Adrenal gland (tissue), 12 donors: ENCODE measurements around the gene EFEMP1. TPM values are rescaled to one million over a fixed set of nuclear protein-coding genes. Genes with fewer than 3 reads are reported as not detected.

Source experiments
- DNase-seq, 7 donors: peaks; one replicate each; pipeline ENCODE4 v3.0.0-alpha.2; 2019 to 2020
- H3K27ac ChIP-seq, 5 donors: fragments of 200-600 bp; sonication (generic) in 4 of 5; 1 replicate in 3 of 5; 2 replicates in 2 of 5; pipeline versions ENCODE4 v1.5.1 to v1.8.0; 2016 to 2020; ENCODE audit warnings: mild to moderate bottlenecking in 1 of 5
- H3K27me3 ChIP-seq: fragments of 200-600 bp; 2 replicates; pipeline ENCODE4 v1.8.0; 2021
- H3K36me3 ChIP-seq, 2 donors: fragments of 200-600 bp; replicated peaks in 1 of 2; 1 replicate in 1 of 2; 2 replicates in 1 of 2; pipeline versions ENCODE4 v1.5.1 to v1.8.0; 2018 to 2022
- H3K4me1 ChIP-seq, 2 donors: fragments of 200-600 bp; replicated peaks in 1 of 2; 1 replicate in 1 of 2; 2 replicates in 1 of 2; pipeline versions ENCODE4 v1.5.1 to v1.8.0; 2018 to 2021
- H3K4me3 ChIP-seq, 4 donors: fragments of 200-600 bp; sonication (generic) in 3 of 4; one replicate each; pipeline ENCODE4 v1.5.1; 2016 to 2018
- H3K9me3 ChIP-seq, 3 donors: fragments of 200-600 bp; sonication (generic) in 1 of 3; replicated peaks in 1 of 3; 1 replicate in 2 of 3; 2 replicates in 1 of 3; pipeline versions ENCODE4 v1.5.1 to v1.8.0; 2016 to 2021
- CTCF ChIP-seq, 6 experiments: fragments of 450-650 bp in 4 of 6; fragments of 200-600 bp in 2 of 6; sonication (generic) in 1 of 6; IDR thresholded peaks; 1 replicate in 5 of 6; 2 replicates in 1 of 6; pipeline versions ENCODE4 v1.5.1 to v1.8.0; 2016 to 2021; ENCODE audit warnings: antibody characterized with exemption in 6 of 6, mild to moderate bottlenecking in 2 of 6, moderate library complexity in 1 of 6
- POLR2A ChIP-seq, 2 donors: fragments of 450-650 bp; IDR thresholded peaks; one replicate each; pipeline ENCODE4 v1.6.1; 2017; ENCODE audit warnings: antibody characterized with exemption in 2 of 2, mild to moderate bottlenecking in 2 of 2, moderate library complexity in 1 of 2
- WGBS, 4 donors: extraction: QIAGEN DNeasy Blood & Tissue Kit in 2 of 4; methylation state at CpG; one replicate each; pipeline versions ENCODE4 v1.1.5 to v1.1.7; 2013 to 2017; 5-methylcytosine and 5-hydroxymethylcytosine counted together
- intact Hi-C, 2 donors: fragments of 100-400 bp; cut with DNase I; formaldehyde crosslinking; loops; one replicate each; pipeline versions ENCODE4 v1.14.1 to v1.15.0; 2022 to 2023
- polyA plus RNA-seq, 3 donors: library from polyadenylated mRNA; stranded (reverse); fragments of 200-250 nt in 2 of 3; fragments of 350-450 nt in 1 of 3; fragmentation: Illumina TruSeq in 1 of 3; extraction: RNeasy Lipid Tissue Mini Kit (QIAGEN cat#74804) in 1 of 3; gene quantifications; one replicate each; pipeline ENCODE4 v1.2.3, GENCODE V29; 2013 to 2014
- total RNA-seq, 9 donors: library from RNA; depleted of rRNA in 4 of 9; stranded (reverse); fragments of >200 nt in 4 of 9; fragments of 120-200 nt in 1 of 9; fragmentation: NEBNext Ultra II Directional in 1 of 9; extraction: Animal tissue kit (Norgen Biotek cat#: 25700) in 1 of 9; gene quantifications; one replicate each; pipeline versions ENCODE4 v1.1.0 to v1.2.4, GENCODE V29; 2013 to 2023
- donor health status: healthy with polysubstance abuse.
- donor health status: Bipolar disorder and iron deficiency.
- donor health status: DM: yes; HTN: yes; CAD: no.
- donor health status: DM: no; HTN: no; CAD: no.
- donor health status: DM: no; HTN: no; CAD: no.
- donor health status: DM: yes; HTN: yes; CAD: no.

EFEMP1 gene
- total and polyA plus RNA-seq, 12 donors: 3.9 to 430 (median 124) TPM

GRCh38 chr2:55936351-55936750 lies 12.8 kb upstream of the EFEMP1 start:
- WGBS, 4 donors: 51 to 59% (median 55%) methylated on average over 3 of the region's 3 CpGs
- no peak overlapping the region for H3K4me3 ChIP-seq
- H3K9me3 ChIP-seq: no peaks in the 10 kb centered on the region
- DNase-seq: no peak
- H3K27me3 ChIP-seq: peaks cover 8% of the 10 kb centered on the region
- peaks cover 0 to 7% of the 10 kb centered on the region in 2 donors for H3K4me1 ChIP-seq
- TF ChIP-seq POLR2A (IDR thresholded peaks at IDR 0.05) (no peak), CTCF (IDR thresholded peaks at IDR 0.05) (no peak)
- no peak overlapping the region for H3K27ac ChIP-seq
- intact Hi-C loops: no loop called here
- H3K36me3 ChIP-seq: no peaks in the 10 kb centered on the region

- peaks cover 0 to 7% of the 10 kb centered on the region in 2 donors for H3K4me1 ChIP-seq
- H3K4me3 ChIP-seq: no peak overlapping the region
- no peaks in the 10 kb centered on the region for H3K36me3 ChIP-seq
- H3K9me3 ChIP-seq: no peaks in the 10 kb centered on the region
- WGBS, 4 donors: 36 to 58% (median 53%) methylated on average over 2 of the region's 2 CpGs
- DNase-seq: no peak
- intact Hi-C loops: no loop called here
- no peak for TF ChIP-seq CTCF (IDR thresholded peaks at IDR 0.05)
- TF ChIP-seq POLR2A (IDR thresholded peaks at IDR 0.05): no peak
- H3K27me3 ChIP-seq: peaks cover 18% of the 10 kb centered on the region
- H3K27ac ChIP-seq: no peak overlapping the region
These were observed 10.8 kb upstream of the EFEMP1 start for GRCh38 chr2:55934337-55934736.

- Histone ChIP-seq H3K4me3 (no peak overlapping the region), H3K4me1 (peaks cover 0 to 7% of the 10 kb centered on the region in 2 donors), H3K27me3 (peaks cover 26% of the 10 kb centered on the region), H3K27ac (no peak overlapping the region), H3K9me3 (no peaks in the 10 kb centered on the region), H3K36me3 (no peaks in the 10 kb centered on the region)
- 74 to 85% (median 76%) methylated on average over 3 of the region's 3 CpGs for WGBS, 4 donors
- TF ChIP-seq CTCF (IDR thresholded peaks at IDR 0.05) (no peak), POLR2A (IDR thresholded peaks at IDR 0.05) (no peak)
- intact Hi-C loops: no loop called here
- no peak for DNase-seq
These were observed 9.3 kb upstream of the EFEMP1 start for GRCh38 chr2:55932843-55933242.

- Histone ChIP-seq H3K27me3 (peaks cover 34% of the 10 kb centered on the region), H3K4me3 (no peak overlapping the region), H3K27ac (no peak overlapping the region), H3K36me3 (no peaks in the 10 kb centered on the region), H3K4me1 (peaks cover 0 to 2% of the 10 kb centered on the region in 2 donors), H3K9me3 (no peaks in the 10 kb centered on the region)
- intact Hi-C loops: no loop called here
- DNase-seq: no peak
- no peak for TF ChIP-seq POLR2A (IDR thresholded peaks at IDR 0.05)
- no peak for TF ChIP-seq CTCF (IDR thresholded peaks at IDR 0.05)
- WGBS, 4 donors: 49 to 56% (median 53%) methylated on average over 3 of the region's 3 CpGs
These were observed 7.7 kb upstream of the EFEMP1 start for GRCh38 chr2:55931281-55931680.
